Right forelimb (tissue), 1 donor: Measurements from ENCODE around the gene DLX4.
A peak's percentile ranks its signal among the peaks of the same experiment; 100 is the strongest.

Source experiments
- DNase-seq: peaks from one replicate; pipeline ENCODE4 v3.0.0-alpha.2; 2018

DLX4 gene

GRCh38 chr17:49970498-49970897 is 1.5 kb downstream of the DLX4 start:
- DNase-seq: no peak

- DNase-seq: no peak
Observed at GRCh38 chr17:49971199-49971847, 2.3 kb downstream of the DLX4 start.

GRCh38 chr17:49971848-49972485 is 3.0 kb downstream of the DLX4 start:
- DNase-seq: no peak

- DNase-seq: no peak
Observed at GRCh38 chr17:49972486-49973270, 3.7 kb downstream of the DLX4 start.

- DNase-seq: no peak
Observed at GRCh38 chr17:49973271-49973615, 4.3 kb downstream of the DLX4 start.

GRCh38 chr17:49975531-49975930 is 6.5 kb downstream of the DLX4 start:
- DNase-seq: no peak

- DNase-seq: no peak
Observed at GRCh38 chr17:49976163-49976827, 7.3 kb downstream of the DLX4 start.

GRCh38 chr17:49976828-49977202 is 7.8 kb downstream of the DLX4 start:
- no peak for DNase-seq

- DNase-seq: no peak
Observed at GRCh38 chr17:49977463-49978389, 8.7 kb downstream of the DLX4 start.

GRCh38 chr17:49978501-49978900 is 9.5 kb downstream of the DLX4 start:
- DNase-seq: no peak

- no peak for DNase-seq
Observed at GRCh38 chr17:49979748-49980479, 10.9 kb downstream of the DLX4 start.

- no peak for DNase-seq
Observed at GRCh38 chr17:49980703-49981197, 11.8 kb downstream of the DLX4 start.

- no peak for DNase-seq
Observed at GRCh38 chr17:49984283-49984682, 15.3 kb downstream of the DLX4 start.

- DNase-seq: no peak
Observed at GRCh38 chr17:49984776-49985175, 15.8 kb downstream of the DLX4 start.

GRCh38 chr17:49985310-49985990 is 16.5 kb downstream of the DLX4 start:
- DNase-seq: peak; percentile 36

- peak; percentile 38 for DNase-seq
Observed at GRCh38 chr17:49986396-49987289, 17.7 kb downstream of the DLX4 start.

- DNase-seq: peak; percentile 31
Observed at GRCh38 chr17:49987290-49987585, 18.2 kb downstream of the DLX4 start.

GRCh38 chr17:49987681-49988441 is 18.9 kb downstream of the DLX4 start:
- DNase-seq: peak; percentile 65

GRCh38 chr17:49989518-49989880 is 20.5 kb downstream of the DLX4 start:
- peak; percentile 35 for DNase-seq
